Effector memory CD8-positive, alpha-beta T cell (primary cell): ENCODE measurements around the gene UCP3.
A peak's percentile ranks its signal among the peaks of the same experiment; 100 is the strongest.
"Not testable (repeated sequence)": the region's sequence is repeated elsewhere in the genome, so short reads cannot be mapped to it uniquely, and the experiment has no call there.

ENCODE experiments used
- ATAC-seq: fragments of 150-1000 bp; cut with Tn5 transposase; replicated peaks from 2 replicates; pipeline ENCODE4 v1.10.0; 2021; ENCODE audit warnings: mild to moderate bottlenecking, moderate library complexity
- DNase-seq, 3 experiments: peaks; one replicate each; pipeline ENCODE4 v3.0.0; 2021
- H3K27ac Mint-ChIP-seq, 2 donors: one replicate each; pipeline ENCODE4 v1.8.0; 2022; ENCODE audit warnings: mild to moderate bottlenecking in 2 of 2, mixed read lengths in 2 of 2, moderate library complexity in 2 of 2
- H3K27me3 Mint-ChIP-seq, 2 donors: one replicate each; pipeline ENCODE4 v1.8.0; 2022; ENCODE audit warnings: mixed read lengths in 2 of 2
- H3K36me3 Mint-ChIP-seq: one replicate; pipeline ENCODE4 v1.8.0; 2022; ENCODE audit warnings: mild to moderate bottlenecking, moderate library complexity, mixed read lengths; ENCODE audit not compliant: insufficient read depth
- H3K4me1 Mint-ChIP-seq, 2 donors: one replicate each; pipeline ENCODE4 v1.8.0; 2022; ENCODE audit warnings: low read depth in 2 of 2, mixed read lengths in 2 of 2
- H3K4me3 Mint-ChIP-seq, 2 donors: one replicate each; pipeline ENCODE4 v1.8.0; 2022; ENCODE audit warnings: mild to moderate bottlenecking in 2 of 2, mixed read lengths in 2 of 2, moderate library complexity in 2 of 2
- H3K9me3 Mint-ChIP-seq, 2 donors: one replicate each; pipeline ENCODE4 v1.8.0; 2022; ENCODE audit warnings: mixed read lengths in 2 of 2

The UCP3 gene

DNA sequence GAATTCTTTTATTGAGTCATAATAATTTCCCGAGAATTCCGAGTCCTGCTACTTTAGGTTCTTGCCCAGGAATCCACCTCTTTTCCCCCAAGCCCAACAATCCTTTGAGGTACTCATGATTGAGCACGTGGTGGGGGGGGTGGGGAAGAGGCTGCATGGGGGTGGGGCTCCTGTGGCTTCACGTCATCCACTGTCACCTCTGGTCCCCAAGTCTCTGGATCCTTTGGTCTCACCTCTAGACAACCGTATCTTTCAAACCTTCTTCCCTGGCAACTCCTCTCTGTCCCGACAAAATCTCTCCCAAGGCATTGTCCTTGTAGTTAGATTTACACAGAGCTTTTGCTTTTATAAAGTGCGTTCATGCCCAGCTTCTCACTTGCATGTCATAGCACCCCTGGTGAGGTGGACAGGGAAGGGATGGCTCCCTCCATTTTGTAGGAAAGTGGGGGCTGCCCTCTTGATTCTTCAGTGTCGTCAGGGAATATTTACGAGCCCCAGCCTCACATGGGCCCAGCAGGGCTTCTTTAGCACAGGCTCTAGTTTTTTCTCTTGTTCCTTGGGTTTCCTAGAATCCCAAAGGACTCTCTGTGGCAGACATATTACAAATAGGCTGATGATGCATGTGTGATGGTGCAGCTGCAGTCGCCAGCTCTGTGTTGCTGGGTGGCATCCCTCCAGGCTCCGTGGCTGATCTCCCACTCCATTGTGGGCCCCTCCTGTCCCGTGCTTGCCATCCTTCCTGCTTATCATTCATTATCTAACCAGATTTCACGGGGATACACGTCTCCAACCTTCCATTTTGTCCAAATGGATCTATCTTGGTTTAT lies 8.4 kb downstream of the UCP3 start:
- H3K9me3 Mint-ChIP-seq: no peaks in the 10 kb centered on the region
- no peaks in the 10 kb centered on the region for H3K27me3 Mint-ChIP-seq
- peaks cover 8% of the 10 kb centered on the region for H3K36me3 Mint-ChIP-seq
- H3K4me1 Mint-ChIP-seq: peaks cover 31 to 50% of the 10 kb centered on the region in 2 donors
- no peak overlapping the region for H3K4me3 Mint-ChIP-seq
- no peak for ATAC-seq
- DNase-seq: no peak
- H3K27ac Mint-ChIP-seq: peak overlapping the region in 1 of 2 donors; percentile 82

DNA sequence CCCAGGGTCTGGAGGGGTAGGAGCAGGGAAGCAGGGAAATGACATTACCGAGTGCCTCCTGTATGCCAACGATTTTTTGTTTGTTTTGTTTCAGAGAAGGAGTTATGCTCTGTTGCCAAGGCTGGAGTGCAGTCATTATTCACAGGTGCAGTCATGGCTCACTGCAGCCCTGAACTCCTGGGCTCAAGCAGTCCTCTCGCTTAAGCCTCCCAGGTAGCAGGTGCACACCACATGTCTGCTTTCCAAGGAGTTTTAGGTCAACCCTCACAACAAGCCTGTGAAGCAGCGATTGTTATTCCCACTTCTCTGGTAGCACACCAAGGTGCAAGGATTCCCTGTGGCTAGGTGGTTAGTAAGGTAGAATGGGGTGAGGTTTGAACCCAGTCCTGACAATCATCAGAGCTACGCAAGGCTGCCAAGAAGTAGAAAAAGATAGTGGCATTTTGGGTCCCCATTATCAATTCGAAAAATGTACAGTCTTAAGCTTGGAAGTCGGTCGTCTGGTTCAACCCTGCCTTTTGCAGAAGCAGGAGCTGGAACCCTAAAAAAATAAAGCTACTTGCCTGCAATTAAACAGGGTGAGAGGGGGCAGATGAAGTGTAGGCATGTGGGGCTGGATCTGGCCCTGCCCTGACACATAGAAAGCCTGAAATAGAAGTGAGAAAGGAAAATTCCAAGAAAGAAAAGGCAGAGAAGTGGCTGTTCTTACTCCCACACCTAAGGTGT lies 9.1 kb downstream of the UCP3 start:
- ATAC-seq (no peak), DNase-seq (no peak)
- no peaks in the 10 kb centered on the region for H3K9me3 Mint-ChIP-seq
- peaks cover 32 to 48% of the 10 kb centered on the region in 2 donors for H3K4me1 Mint-ChIP-seq
- no peaks in the 10 kb centered on the region for H3K27me3 Mint-ChIP-seq
- H3K4me3 Mint-ChIP-seq: no peak overlapping the region
- peaks cover 8% of the 10 kb centered on the region for H3K36me3 Mint-ChIP-seq
- H3K27ac Mint-ChIP-seq: peak overlapping the region in 1 of 2 donors; percentile 42

DNA sequence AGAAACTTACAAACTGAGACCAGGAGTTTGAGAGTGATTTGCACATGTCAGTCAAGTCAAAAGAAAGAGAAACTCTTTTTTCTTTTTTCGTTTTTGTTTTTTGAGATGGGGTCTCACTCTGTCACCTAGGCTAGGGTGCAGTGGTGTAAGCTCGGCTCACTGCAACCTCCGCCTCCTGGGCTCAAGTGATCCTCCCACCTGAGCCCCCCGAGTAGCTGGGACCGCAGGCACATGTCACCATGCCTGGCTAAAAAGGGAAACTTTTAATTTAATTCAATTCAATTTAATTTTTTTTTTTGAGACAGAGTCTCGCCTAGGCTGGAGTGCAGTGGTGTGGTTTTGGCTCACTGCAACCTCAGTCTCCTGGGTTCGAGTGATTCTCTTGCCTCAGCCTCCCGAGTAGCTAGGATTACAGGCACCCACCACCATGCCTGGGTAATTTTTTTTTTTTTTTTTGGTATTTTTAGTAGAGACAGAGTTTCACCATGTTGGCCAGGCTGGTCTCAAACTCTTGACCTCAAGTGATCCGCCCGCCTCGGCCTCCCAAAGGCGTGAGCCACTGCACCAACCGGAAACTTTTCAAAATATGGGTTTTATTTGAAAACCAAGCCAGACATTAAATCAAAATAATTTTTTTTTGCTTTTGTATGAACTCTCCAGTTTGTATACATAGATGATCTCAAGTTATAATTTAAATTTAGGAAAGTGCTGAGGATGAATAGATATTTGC lies 9.9 kb downstream of the UCP3 start:
- DNase-seq (no peak), ATAC-seq (no peak)
- H3K36me3 Mint-ChIP-seq: peaks cover 8% of the 10 kb centered on the region
- no peaks in the 10 kb centered on the region for H3K27me3 Mint-ChIP-seq
- H3K4me1 Mint-ChIP-seq: peaks cover 34 to 42% of the 10 kb centered on the region in 2 donors
- no peak overlapping the region for H3K4me3 Mint-ChIP-seq
- peak overlapping the region in 1 of 2 donors; percentile 42 for H3K27ac Mint-ChIP-seq
- no peaks in the 10 kb centered on the region for H3K9me3 Mint-ChIP-seq

DNA sequence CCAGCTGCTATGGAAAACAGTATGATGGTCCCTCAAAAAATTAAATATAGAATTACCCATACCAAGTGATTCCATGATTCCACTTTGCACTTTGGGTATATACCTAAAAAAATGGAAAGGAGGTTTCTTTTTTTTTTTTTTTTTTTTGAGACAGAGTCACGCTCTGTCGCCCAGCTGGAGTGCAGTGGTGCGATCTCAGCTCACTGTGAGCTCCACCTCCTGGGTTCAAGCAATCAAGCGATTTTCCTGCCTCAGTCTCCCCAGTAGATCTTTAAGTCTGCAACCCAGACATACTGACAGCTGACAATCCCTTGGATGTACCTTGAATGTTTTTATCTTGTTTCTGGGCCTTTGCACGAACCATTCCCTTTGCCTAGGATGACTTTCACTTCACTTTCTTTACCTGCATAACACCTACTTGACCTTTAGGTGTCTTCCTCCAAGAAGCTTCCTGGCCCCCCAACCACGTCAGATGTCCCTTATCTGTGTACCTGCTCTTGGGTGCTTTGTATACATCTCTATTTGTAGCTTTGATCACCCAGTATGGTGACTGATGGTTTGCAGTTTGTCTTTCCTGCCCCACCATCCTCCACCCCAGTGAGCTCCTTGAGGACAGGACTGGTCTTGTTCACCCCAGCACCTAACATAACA lies 11.6 kb downstream of the UCP3 start:
- Mint-ChIP-seq H3K4me3 (peak overlapping the region in 1 of 2 donors; percentile 50), H3K36me3 (peaks cover 8% of the 10 kb centered on the region), H3K4me1 (peaks cover 33 to 37% of the 10 kb centered on the region in 2 donors), H3K27me3 (no peaks in the 10 kb centered on the region), H3K27ac (peak overlapping the region; percentile 97 to 99), H3K9me3 (no peaks in the 10 kb centered on the region)
- ATAC-seq (no peak), DNase-seq (no peak)

DNA sequence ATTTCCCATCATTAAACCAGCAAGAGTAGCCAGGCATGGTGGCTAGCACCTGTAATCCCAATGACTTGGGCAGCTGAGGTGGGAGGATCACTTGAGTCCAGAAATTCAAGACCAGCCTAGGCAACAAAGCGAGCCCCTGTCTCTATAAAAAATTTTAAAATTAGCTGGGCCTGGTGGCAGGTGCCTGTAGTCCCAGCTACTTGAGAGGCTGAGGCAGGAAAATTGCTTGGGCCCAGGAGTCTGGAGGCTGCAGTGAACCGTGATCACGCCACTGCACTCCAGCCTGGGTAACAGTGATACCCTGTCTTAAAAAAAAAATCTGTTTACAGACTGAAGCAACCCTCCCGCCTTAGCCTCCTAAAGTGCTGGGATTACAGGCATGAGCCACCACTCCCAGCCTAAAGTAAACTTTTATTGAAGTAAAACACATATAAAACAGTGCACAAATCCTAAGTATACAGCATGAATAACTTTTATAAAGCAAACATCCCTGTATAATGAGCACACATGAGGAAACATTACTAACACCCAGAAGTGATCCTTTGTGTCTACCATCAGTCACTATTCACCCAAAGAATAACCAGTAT lies 12.6 kb downstream of the UCP3 start:
- DNase-seq: no peak
- no peaks in the 10 kb centered on the region for H3K27me3 Mint-ChIP-seq
- H3K27ac Mint-ChIP-seq: peak overlapping the region; percentile 97 to 99
- H3K4me1 Mint-ChIP-seq: peaks cover 25 to 34% of the 10 kb centered on the region in 2 donors
- ATAC-seq: no peak
- H3K36me3 Mint-ChIP-seq: peaks cover 8% of the 10 kb centered on the region
- peak overlapping the region; percentile 73 to 78 for H3K4me3 Mint-ChIP-seq
- no peaks in the 10 kb centered on the region for H3K9me3 Mint-ChIP-seq

DNA sequence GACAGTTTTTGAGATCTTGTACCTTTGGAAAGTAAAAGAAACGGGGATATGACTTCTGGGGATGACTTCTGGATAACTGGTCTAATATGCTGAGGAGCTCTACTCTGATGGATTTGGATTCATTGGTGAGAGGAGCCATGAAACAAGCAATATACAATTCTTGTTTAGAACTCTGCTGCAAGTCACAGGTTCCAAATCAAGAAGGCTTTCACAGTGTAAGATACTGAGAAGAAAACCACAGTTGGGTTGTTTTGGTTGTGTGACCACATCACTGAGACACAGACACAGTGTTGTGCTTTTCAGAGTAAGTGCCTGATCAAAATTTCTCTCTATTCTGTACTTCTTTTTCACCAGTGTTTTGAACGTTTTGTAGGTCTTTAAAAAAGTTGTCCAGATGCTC lies 13.2 kb downstream of the UCP3 start:
- Mint-ChIP-seq H3K4me1 (peaks cover 23 to 34% of the 10 kb centered on the region in 2 donors), H3K36me3 (peaks cover 8% of the 10 kb centered on the region), H3K9me3 (no peaks in the 10 kb centered on the region), H3K27me3 (no peaks in the 10 kb centered on the region), H3K27ac (peak overlapping the region; percentile 97 to 99), H3K4me3 (peak overlapping the region; percentile 73 to 78)
- peak in 1 of 3 experiments; percentile 59 for DNase-seq
- ATAC-seq: peak; percentile 83

DNA sequence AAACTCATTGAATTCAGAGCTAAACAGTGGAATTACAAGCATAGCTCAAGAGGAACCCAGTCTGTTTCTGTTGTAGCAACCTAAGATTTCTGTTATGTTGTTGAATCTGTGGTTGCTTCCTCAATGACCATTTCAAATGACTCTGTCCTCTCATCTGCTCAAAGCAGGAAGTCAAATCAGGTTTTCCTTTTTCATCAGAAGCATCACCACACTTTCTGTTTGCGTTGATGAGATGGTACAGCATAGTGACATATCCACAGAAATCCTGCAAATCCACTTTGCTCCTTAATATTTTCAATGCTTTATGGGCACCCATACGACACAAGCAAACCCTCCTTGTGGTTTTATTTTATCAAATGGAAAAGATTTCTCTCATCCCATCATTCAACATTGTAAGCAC lies 13.6 kb downstream of the UCP3 start:
- peak in 2 of 3 experiments; percentile 47 to 48 for DNase-seq
- peak; percentile 84 for ATAC-seq
- Mint-ChIP-seq H3K4me3 (peak overlapping the region; percentile 73 to 78), H3K27ac (peak overlapping the region; percentile 97 to 99), H3K9me3 (no peaks in the 10 kb centered on the region), H3K36me3 (peaks cover 8% of the 10 kb centered on the region), H3K27me3 (no peaks in the 10 kb centered on the region), H3K4me1 (peaks cover 23 to 34% of the 10 kb centered on the region in 2 donors)

DNA sequence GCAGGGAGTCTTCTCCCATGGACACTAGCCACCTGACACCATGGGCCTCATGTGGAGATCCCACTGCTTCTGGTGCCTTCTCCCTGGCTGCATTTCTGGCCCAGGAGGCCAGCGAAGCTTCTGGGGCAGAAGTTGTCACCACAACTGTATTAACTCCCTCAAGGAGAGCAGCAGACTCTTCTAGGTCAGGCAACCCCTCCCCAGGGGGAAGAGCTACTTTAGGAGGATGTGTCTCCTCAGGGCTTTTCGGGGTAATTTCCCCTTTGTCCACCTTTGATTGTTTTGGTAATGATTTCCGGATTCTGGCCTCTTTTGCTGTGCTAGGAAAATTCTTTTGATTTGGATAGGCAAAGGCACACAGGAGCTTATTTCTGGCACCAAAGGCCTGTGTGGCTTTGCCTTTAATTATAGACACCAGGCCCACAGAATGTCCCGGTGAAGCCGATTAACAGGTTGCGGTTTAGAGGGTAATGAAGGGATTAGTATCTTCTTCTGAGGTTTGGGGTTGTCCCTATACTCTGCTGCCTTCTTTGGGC lies 17.3 kb downstream of the UCP3 start:
- Mint-ChIP-seq H3K4me1 (peaks cover 15 to 19% of the 10 kb centered on the region in 2 donors), H3K27me3 (no peaks in the 10 kb centered on the region), H3K27ac (peak overlapping the region in 1 of 2 donors; percentile 97), H3K36me3 (peaks cover 8% of the 10 kb centered on the region), H3K9me3 (no peaks in the 10 kb centered on the region), H3K4me3 (no peak overlapping the region)
- DNase-seq (no peak), ATAC-seq (no peak)

DNA sequence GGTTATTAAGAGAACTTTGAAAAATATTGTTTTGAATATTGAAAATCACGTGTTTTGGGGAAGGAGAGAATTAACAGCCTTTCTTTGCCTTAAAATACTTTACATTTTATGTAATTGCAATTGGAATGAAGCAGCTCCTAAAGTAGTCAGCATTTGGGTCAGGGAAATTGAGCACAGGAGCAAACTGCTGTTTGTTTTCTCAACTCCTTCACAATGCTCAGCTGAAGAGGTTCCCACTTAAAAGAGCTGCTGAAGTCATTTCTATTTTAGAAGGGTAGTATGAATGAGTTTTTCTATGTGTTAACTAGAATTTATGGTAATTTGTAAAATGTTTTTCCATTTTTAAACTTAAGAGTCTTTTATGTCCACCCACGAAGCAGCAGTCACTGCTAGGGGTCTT lies 18.2 kb downstream of the UCP3 start:
- Mint-ChIP-seq H3K4me3 (no peak overlapping the region), H3K9me3 (no peaks in the 10 kb centered on the region), H3K36me3 (peaks cover 7% of the 10 kb centered on the region), H3K27ac (no peak overlapping the region), H3K4me1 (peaks cover 10 to 16% of the 10 kb centered on the region in 2 donors), H3K27me3 (no peaks in the 10 kb centered on the region)
- ATAC-seq (no peak), DNase-seq (no peak)

DNA sequence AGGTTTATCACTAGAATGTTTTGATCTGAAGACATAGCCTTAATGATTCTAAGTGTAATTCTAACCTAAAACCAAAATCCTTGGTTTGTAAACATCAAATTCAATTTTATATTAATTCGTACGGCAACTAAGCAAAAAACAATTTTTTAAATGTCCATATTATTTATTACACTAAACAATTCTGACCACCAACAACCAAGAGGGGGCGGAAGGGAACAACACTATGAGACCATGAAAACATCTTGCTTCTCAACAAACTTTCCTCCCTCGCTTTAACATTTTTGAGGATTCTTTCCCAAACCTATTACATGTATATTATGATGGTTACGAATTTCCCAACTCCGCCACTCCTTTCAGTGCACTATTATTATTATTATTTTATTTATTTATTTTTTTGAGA lies 19.7 kb downstream of the UCP3 start:
- Mint-ChIP-seq H3K9me3 (no peaks in the 10 kb centered on the region), H3K27me3 (no peaks in the 10 kb centered on the region), H3K4me3 (no peak overlapping the region), H3K27ac (no peak overlapping the region), H3K4me1 (peaks cover 3 to 5% of the 10 kb centered on the region in 2 donors), H3K36me3 (no peaks in the 10 kb centered on the region)
- DNase-seq (no peak), ATAC-seq (no peak)

DNA sequence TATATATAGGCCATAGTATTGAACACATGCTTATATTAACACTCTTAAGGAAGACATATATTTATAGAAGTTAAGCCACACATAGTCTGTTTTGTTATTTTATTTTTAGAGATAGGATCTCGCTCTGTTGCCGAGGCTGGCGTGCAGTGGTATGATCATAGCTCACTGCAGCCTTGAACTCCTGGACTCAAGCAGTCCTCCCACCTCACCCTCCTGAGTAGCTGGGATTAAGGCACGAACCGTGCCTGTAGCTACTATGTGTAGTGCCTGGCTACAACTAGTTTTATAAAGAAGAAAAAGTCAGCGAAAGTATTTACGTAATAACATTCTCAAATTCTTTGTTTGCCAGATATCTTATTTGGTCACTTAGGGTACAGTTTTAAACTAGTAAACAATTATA lies 20.7 kb downstream of the UCP3 start:
- H3K4me1 Mint-ChIP-seq: peaks cover 10 to 14% of the 10 kb centered on the region in 2 donors
- no peaks in the 10 kb centered on the region for H3K9me3 Mint-ChIP-seq

DNA sequence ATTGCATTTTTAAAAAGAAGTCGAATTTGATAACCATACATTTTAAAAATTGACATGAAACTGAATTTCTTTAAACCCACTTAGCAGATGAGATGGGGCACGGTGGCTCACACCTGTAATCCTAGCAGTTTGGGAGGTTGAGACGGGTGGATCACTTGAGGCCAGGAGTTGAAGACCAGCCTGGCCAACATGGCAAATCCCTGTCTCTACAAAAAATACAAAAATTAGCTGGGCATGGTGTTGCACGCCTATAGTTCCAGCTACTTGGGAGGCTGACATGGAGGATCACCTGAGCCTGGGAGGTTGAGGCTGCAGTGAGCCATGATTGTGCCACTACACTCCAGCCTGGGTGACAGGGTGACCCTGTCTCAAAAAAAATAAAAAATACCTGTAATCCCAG lies 23.2 kb downstream of the UCP3 start:
- peaks cover 30% of the 10 kb centered on the region for H3K36me3 Mint-ChIP-seq
- not testable (repeated sequence) for ATAC-seq, H3K27me3 Mint-ChIP-seq, H3K9me3 Mint-ChIP-seq, H3K27ac Mint-ChIP-seq, H3K4me3 Mint-ChIP-seq, DNase-seq
- H3K4me1 Mint-ChIP-seq: peaks cover 24 to 30% of the 10 kb centered on the region in 2 donors

More for the DNA sequence above, 20.7 kb downstream of the UCP3 start:
- Mint-ChIP-seq H3K27ac (no peak overlapping the region), H3K36me3 (peaks cover 5% of the 10 kb centered on the region), H3K27me3 (no peaks in the 10 kb centered on the region), H3K4me3 (no peak overlapping the region)
- DNase-seq: no peak
- ATAC-seq: no peak
